Measurements from ENCODE around the gene CDPF1.

CDPF1 gene

GRCh38 chr22:46250035-46250782 is at the start of gene CDPF1:
CDPF1 (minus strand) TSS chr22:46250293; CDS start chr22:46248284, 2,009 bp downstream.
- TF ChIP-seq CTCF (IDR thresholded peaks at IDR 0.05; ENCODE audit: borderline replicate concordance, control extremely low read depth, extremely low read depth, insufficient read depth, missing control alignments), result no peak
- peak; percentile 97 for DNase-seq (ENCODE audit: low spot score)
- in situ Hi-C loops (cut with MboI; ENCODE audit: low sequenced_read_pairs, unreplicated experiment), result no loop called here

GRCh38 chr22:46299101-46299500 is 49.0 kb upstream of the CDPF1 start:
- TF ChIP-seq CTCF (IDR thresholded peaks at IDR 0.05; ENCODE audit: borderline replicate concordance, control extremely low read depth, extremely low read depth, insufficient read depth, missing control alignments), result no peak
- in situ Hi-C loops (cut with MboI; ENCODE audit: low sequenced_read_pairs, unreplicated experiment), result no loop called here
- no peak for DNase-seq (ENCODE audit: low spot score)

GRCh38 chr22:46297151-46297812 is 47.2 kb upstream of the CDPF1 start:
- no peak for DNase-seq (ENCODE audit: low spot score)
- TF ChIP-seq CTCF (IDR thresholded peaks at IDR 0.05; ENCODE audit: borderline replicate concordance, control extremely low read depth, extremely low read depth, insufficient read depth, missing control alignments), result no peak
- in situ Hi-C loops (cut with MboI; ENCODE audit: low sequenced_read_pairs, unreplicated experiment), result no loop called here

- in situ Hi-C loops (cut with MboI; ENCODE audit: low sequenced_read_pairs, unreplicated experiment), result no loop called here
- DNase-seq (ENCODE audit: low spot score), result peak; percentile 100
These were observed 46.4 kb upstream of the CDPF1 start, which contains the start of gene GTSE1 for GRCh38 chr22:46296257-46297150. GTSE1 (plus strand) TSS chr22:46296870; CDS start chr22:46297401, 531 bp downstream.

GRCh38 chr22:46295277-46295971 is 45.3 kb upstream of the CDPF1 start:
- no peak for TF ChIP-seq CTCF (IDR thresholded peaks at IDR 0.05; ENCODE audit: borderline replicate concordance, control extremely low read depth, extremely low read depth, insufficient read depth, missing control alignments)
- in situ Hi-C loops (cut with MboI; ENCODE audit: low sequenced_read_pairs, unreplicated experiment), result no loop called here
- DNase-seq (ENCODE audit: low spot score), result no peak

More at GRCh38 chr22:46296257-46297150, 46.4 kb upstream of the CDPF1 start, which contains the start of gene GTSE1:
- TF ChIP-seq CTCF (IDR thresholded peaks at IDR 0.05; ENCODE audit: borderline replicate concordance, control extremely low read depth, extremely low read depth, insufficient read depth, missing control alignments), result peak; percentile 27

Measured in GM13976 (cell line).